ENCODE data around the gene SCAF4. TPM values are rescaled to one million over a fixed set of nuclear protein-coding genes. Genes with fewer than 3 reads are reported as not detected.
"Not testable (repeated sequence)": the region's sequence is repeated elsewhere in the genome, so short reads cannot be mapped to it uniquely, and the experiment has no call there.

Gene SCAF4
- total RNA-seq, 1 donor from 2014 or later = 20.6 TPM

DNA sequence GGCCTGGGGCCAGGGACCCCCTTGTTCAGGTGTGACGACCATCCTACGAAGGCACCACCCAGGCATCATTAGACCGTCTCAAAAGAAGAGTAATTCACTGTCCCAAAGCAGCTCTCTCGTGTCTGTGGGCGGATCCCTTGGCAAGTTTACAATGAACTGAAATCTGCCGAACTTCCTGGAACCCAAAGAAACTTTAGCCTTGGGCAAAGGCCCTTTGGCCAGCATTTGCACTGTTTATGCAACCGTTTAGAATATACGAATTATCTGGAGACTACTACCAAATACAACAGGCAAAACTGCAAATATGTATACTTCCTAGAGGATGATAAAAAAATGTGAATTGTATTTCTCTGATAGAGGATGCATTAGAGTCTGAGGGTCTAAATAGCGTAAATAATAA is 73.9 kb downstream of the SCAF4 start:
- intact Hi-C loops (cut with DNase I) = loop anchor here (2.0 kb wide), 1 partner anchor 73 kb away; no protein-coding TSS in a partner anchor
- DNase-seq (ENCODE audit: low spot score) = no peak

DNA sequence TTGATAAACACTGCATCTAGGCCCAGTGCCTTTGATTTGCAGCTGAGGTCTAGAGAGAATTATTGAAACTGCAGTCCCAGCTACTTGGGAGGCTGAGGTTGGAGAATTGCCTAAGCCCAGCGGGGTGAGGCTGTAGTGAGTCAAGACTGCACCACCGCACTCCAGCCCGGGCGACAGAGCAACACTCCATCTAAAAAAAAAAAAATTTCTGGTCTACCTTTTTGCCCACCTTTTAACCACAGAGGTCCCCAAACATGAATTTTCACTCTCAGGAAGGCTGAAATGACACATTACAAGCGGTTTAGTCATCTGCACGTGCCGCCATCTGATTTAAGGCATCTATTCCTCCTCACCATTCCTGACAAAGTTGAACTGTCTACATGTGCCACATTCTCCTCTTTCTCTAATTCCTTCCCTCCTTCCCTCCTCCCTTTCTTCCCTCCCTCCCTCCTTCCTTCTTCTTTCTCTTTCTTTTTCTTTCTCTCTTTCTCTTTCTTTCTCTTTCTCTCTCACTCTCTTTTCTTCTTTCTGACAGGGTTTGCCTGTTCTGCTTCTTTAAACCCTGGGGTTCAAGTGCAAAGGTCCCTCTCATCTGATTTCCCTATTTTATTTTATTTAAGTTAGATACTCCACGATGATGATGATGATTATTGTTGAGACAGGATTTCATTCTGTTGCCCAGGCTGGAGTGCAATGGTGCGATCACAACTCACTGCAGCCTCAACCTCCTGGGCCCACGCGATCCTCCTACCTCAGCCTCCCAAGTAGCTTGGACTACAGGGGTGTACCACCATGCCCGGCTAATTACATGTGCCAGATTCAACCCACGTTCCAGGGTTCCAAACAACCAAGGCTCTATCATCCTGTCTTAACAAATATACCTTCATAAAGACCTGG is 75.5 kb downstream of the SCAF4 start:
- no peak for DNase-seq (ENCODE audit: low spot score)
- intact Hi-C loops (cut with DNase I) = no loop called here

DNA sequence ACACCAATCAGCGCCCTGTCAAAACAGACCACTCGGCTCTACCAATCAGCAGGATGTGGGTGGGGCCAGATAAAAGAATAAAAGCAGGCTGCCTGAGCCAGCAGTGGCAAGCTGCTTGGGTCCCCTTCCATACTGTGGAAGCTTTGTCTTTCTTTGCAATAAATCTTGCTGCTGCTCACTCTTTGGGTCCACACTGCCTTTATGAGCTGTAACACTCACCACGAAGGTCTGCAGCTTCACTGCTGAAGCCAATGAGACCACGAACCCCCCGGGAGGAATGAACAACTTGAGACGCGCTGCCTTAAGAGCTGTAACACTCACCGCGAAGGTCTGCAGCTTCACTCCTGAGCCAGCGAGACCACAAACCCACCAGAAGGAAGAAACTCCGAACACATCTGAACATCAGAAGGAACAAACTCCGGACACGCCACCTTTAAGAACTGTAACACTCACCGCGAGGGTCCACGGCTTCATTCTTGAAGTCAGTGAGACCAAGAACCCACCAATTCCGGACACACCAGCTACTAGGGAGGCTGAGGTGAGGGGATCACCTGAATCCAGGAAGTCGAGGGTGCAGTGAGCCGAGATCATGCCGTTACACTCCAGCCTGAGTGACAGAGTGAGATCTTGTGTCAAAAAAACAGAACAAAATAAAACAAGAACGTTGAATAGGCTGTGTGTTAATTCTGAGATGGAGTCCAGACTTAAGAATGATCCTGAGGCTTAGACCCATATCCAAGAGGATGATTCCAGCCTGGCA is 76.9 kb downstream of the SCAF4 start:
- DNase-seq (ENCODE audit: low spot score); intact Hi-C loops (cut with DNase I): not testable (repeated sequence)

DNA sequence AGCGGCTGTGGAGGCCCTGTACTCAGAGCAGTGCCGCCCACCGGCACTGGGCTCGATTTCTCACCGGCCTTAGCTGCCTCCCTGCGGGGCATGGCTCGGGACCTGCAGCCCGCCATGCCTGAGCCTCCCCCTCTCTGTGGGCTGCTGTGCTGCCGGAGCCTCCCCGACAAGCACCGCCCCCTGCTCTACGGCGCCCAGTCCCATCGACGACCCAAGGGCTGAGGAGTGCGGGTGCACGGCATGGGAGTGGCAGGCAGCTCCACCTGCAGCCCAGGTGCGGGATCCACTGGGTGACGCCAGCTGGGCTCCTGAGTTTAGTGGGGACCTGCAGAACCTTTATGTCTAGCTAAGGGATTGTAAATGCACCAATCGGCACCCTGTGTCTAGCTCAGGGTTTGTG is 77.6 kb downstream of the SCAF4 start:
- DNase-seq (ENCODE audit: low spot score) = no peak
- intact Hi-C loops (cut with DNase I) = no loop called here

DNA sequence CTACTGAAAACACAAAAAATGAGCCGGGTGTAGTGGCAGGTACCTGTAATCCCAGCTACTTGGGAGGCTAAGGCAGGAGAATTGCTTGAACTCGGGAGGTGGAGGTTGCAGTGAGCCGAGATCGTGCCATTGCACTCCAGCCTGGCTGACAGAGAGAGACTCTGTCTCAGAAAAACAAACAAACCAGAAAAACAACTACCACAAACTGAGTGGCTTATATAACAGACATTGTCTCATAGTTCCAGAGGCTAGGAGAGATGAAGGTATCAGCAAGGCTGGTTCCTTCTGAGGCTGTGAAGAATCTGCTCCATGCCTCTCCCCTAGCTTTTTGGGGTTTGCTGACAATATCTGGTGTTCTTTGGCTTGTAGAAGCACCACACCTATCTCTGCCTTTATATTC is 80.4 kb downstream of the SCAF4 start:
- DNase-seq (ENCODE audit: low spot score); intact Hi-C loops (cut with DNase I): not testable (repeated sequence)

DNA sequence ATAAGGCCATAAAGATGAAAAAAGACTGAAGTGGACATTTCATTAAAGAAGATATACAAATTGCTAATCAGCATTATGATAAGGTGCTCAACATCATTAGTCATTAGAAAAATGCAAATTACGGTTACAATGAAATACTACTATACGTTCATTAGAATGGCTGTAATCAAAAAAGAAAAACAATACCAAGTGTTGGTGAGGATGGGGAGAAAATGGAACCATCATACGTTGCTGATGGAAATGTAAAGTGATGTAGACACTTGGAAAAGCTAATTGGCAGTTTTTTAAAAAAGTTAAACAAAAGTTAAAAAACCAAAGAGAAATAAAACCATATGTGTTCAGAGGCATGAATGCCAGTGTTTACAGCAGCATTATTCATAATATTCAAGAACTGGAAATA is 81.0 kb downstream of the SCAF4 start:
- intact Hi-C loops (cut with DNase I) = no loop called here
- DNase-seq (ENCODE audit: low spot score) = no peak

DNA sequence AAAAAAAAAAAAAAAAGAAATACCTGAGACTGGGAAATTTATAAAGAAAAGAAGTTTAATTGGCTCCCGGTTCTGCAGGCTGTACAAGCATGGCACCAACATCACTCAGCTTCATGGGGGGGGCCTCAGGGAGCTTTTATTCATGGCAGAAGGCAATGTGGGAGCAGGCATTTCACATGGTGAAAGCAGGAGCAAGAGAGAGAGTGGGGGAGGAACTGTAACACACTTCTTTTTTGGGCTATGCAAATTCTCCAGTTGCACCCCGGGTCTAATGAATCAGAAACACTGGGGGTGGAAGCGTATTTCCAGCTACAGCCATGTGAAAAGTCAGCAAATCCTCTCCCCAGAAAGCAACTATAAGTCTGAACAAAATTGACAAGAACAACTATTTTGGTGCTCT is 84.3 kb downstream of the SCAF4 start:
- intact Hi-C loops (cut with DNase I) = no loop called here
- DNase-seq (ENCODE audit: low spot score) = no peak

DNA sequence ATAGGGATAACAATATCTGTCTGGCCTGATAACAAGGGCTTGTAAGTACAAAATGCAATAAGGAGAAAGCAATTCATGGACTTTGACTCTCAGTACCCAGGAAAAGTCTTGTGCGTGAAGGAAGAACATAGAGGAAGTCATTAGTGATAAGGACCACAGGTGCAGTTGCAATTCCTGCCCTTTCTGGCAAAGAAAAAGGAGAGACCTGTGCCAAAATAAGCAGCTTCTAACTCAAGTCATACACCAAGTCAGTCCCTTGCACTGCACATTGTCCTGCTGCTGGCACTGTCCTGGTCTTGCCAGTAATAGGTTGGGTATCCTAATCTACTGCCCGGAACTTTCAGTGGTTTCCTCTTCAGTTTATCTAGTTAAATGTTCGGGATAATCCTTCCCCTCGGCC is 87.3 kb downstream of the SCAF4 start:
- intact Hi-C loops (cut with DNase I) = no loop called here
- no peak for DNase-seq (ENCODE audit: low spot score)

DNA sequence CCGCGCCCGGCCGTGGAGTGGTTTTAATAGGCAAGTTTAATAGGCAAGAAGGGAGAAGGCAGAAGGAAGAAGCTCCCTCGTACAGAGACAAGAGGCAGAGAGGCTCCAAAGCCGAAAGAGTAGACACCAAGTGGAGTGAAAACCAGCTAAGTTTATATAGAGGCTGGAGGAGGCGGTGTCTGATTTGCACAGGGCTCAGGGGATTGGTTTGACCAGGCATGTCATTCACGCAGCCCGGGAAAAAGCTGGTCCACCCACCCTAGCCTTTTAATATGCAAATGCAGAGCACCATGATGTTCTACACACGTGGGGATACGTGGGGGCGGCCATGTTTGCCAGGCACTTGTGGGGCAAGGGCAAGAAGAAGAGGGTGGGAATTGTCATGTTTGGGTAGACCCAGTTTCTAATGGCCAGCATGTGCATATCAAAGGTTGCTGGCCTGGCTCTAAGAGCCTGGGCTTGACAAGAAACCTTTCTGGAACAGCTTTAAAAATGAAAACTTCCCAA is 90.4 kb downstream of the SCAF4 start:
- DNase-seq (ENCODE audit: low spot score) = no peak
- intact Hi-C loops (cut with DNase I) = no loop called here

DNA sequence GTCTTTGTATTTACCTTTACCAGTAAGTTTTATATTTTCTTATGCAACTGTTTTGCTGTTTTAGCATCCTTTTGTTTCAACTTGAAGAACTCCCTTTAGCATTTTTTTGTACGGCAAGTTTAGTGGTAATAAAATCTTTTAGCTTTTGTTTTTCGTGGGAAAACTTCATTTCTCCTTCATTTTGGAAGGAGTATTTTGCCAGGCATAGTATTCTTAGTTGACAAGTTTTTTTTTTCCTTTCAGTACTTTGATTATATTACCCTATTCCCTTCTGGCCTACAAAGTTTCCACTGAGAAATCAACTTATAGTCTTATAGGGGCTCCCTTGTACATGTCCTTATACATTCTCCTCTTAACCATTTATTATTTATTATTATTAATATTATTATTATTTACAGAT is 95.0 kb downstream of the SCAF4 start:
- DNase-seq (ENCODE audit: low spot score) = no peak
- intact Hi-C loops (cut with DNase I) = no loop called here

DNA sequence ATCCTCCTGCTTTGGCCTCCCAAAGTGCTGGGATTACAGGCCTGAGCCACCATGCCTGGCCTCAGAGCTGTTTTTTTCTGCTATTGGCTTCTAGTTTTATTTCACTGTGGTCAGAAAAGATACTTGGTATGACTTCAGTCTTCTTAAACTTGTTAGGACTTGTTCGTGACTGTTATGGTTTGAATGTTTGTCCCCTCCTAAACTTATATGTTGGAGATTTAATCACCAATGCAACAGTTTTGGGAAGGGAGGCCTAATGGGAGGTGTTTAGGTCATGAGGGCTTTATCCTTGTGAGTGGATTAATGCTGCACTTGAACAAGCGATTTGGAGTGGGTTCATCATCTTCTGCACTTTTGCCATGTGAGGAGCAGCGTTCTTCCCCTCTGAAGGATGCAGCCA is 96.9 kb downstream of the SCAF4 start:
- intact Hi-C loops (cut with DNase I) = no loop called here
- DNase-seq (ENCODE audit: low spot score) = no peak

DNA sequence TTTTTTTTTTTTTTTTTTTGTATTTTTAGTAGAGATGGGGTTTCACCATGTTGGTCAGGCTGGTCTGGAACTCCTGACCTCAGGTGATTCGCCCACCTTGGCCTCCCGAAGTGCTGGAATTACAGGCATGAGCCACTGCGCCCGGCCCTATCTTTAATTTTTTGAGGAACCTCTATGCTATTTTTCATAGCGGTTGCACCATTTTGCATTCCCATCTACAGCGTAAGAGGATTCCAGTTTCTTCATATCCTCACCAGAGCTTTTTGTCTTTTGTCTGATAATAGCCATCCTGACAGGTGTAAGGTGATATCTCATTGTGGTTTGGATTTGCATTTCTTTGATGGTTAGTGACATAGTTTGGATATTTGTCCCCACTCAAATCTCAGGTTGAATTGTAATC is 100.0 kb downstream of the SCAF4 start:
- intact Hi-C loops (cut with DNase I); DNase-seq (ENCODE audit: low spot score): not testable (repeated sequence)

DNA sequence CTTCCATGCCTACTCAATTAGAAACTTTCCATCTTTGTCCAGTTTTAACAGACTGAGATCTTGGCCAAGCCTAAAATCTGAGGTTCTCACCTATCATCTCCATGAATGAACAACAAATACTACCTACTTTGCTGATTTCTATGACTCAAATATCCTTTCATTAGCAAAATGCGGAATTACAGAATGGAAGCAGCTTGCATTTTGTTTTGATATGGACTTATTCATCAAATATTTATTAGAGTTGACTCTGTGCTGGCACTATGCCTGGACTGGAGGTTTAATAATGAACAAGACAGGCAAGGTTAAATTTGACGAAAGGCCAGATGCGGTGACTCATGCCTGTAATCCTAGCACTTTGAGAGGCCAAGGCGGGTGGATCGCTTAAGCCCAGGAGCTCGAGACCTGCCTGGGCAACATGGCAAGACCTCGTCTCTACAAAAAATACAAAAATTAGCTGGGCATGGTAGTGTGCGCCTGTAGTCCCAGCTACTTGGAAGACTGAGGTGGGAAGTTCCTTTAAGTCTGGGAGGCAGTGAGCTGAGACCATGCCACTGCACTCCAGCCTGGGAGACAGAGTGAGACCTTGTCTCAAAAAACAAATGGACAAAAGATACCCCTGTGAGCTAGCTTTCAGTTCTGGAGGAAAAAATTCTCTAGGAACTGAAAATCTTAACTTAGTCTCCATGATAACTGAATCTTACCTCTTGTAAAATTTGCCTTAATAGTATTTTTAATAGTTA is 101.8 kb downstream of the SCAF4 start:
- DNase-seq (ENCODE audit: low spot score) = no peak
- intact Hi-C loops (cut with DNase I) = no loop called here

DNA sequence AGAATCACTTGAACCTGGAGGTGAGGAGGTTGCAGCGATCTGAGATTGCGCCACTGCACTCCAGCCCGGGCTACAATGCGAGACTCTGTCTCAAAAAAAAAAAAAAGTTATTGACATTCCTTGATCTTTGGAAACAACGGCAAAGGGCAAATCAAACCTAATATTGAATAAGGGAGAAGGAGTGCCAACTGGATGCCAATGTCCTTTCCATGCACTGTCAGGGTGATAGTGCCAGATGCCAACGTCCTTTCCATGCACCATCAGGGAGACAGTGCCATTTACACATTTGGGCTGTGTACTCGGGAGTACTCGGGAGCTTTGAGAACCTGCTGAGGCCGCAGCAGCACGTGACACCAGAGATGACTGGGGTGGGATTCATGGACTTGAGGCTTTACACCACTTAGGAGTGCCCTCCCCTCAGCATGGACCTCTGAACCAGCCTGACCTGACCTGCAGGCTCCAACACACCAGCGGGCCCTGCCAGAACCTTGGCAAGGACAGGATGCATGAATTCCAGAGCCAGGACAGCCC is 106.9 kb downstream of the SCAF4 start:
- intact Hi-C loops (cut with DNase I) = no loop called here
- peak; percentile 58 for DNase-seq (ENCODE audit: low spot score)

DNA sequence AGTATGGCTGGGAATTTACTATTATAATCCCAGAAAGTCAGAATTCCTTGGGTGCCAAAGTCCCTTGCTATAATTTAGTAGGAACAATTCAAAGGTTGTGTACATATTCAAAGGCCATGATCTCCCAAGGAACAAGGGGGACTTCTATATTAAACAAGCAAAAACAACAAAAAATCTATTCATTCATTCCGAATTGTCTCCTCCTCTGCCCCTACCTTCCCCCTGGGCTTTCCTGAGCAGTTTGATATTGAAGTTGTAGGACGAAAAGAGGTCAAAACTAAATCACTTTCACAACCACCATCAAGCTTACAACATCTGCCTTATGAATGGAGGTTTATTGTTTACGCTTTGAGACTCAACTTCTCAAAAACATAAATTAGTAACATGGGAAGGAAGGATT is 107.7 kb downstream of the SCAF4 start:
- intact Hi-C loops (cut with DNase I) = no loop called here
- DNase-seq (ENCODE audit: low spot score) = no peak

DNA sequence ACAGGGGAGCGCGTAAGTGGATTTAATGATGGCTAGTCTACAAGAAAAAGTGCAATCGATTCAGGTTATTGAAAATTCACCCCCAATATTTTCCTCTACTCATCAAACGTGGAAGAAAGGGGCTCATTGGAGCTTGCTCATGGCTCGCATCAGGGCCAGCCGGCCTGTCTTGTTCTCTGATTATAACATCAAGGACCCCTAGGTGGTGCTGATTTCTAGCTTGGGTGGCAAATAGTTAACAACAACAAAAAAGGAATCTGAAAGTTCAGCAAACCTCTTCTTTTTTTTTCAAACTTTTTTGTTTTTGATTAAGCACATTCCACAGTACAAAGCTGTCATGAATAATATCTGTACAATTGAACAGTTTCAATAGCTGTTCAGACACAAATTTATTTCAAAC is 108.3 kb downstream of the SCAF4 start:
- intact Hi-C loops (cut with DNase I) = no loop called here

DNA sequence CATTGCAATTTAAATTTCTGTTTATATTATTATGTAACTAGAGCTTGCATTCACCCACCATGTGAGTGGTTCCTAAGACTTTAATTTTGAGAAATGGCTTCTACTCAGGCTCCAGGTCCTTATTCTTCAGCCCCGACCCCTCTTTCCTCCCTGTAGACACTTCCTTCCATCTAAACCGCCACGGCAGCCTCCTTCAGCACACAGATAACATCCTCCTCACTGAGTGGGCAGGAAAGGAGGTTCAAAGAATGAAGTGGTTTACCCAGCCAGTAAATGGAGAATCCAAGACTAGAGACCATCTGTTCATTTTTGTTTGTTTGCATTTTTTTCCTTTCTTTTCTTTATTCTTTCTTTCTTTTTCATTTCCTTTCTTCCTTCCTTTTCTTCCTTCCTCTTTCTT is 109.5 kb downstream of the SCAF4 start:
- intact Hi-C loops (cut with DNase I) = no loop called here
- DNase-seq (ENCODE audit: low spot score) = no peak

More for the DNA sequence above, 108.3 kb downstream of the SCAF4 start:
- no peak for DNase-seq (ENCODE audit: low spot score)

All from cardiac septum (tissue), 1 donor.